ENCODE data around the gene AK2.

GRCh38 chr1:33002006-33002405, 34.7 kb downstream of the AK2 start:
- TF ChIP-seq CTCF (IDR thresholded peaks at IDR 0.05) (no peak), POLR2A (IDR thresholded peaks at IDR 0.05) (no peak), POLR2AphosphoS5 (IDR thresholded peaks at IDR 0.05) (no peak)
